Stomach (tissue), 4 donors: ENCODE data around the gene PGRMC2.

Experiments
- CTCF ChIP-seq, 7 experiments: fragments of 450-650 bp in 4 of 7; fragments of 200-600 bp in 3 of 7; sonication (generic) in 3 of 7; IDR thresholded peaks; one replicate each; pipeline ENCODE4 v1.5.1; 2016 to 2019; ENCODE audit warnings: antibody characterized with exemption in 7 of 7, control low read depth in 2 of 7, mild to moderate bottlenecking in 1 of 7
- EP300 ChIP-seq: sonication (generic); formaldehyde crosslinking; IDR thresholded peaks from one replicate; pipeline ENCODE4 v1.6.1; 2017; ENCODE audit warnings: antibody characterized with exemption
- POLR2A ChIP-seq, 4 donors: fragments of 450-650 bp; IDR thresholded peaks; one replicate each; pipeline ENCODE4 v1.6.1; 2016; ENCODE audit warnings: antibody characterized with exemption in 4 of 4, control low read depth in 2 of 4, mild to moderate bottlenecking in 1 of 4, moderate library complexity in 1 of 4
- POLR2AphosphoS5 ChIP-seq, 3 donors: sonication (generic); formaldehyde crosslinking; IDR thresholded peaks; one replicate each; pipeline ENCODE4 v1.6.1; 2016; ENCODE audit warnings: antibody characterized with exemption in 3 of 3

- TF ChIP-seq CTCF (IDR thresholded peaks at IDR 0.05) = no peak
- no peak for TF ChIP-seq POLR2A (IDR thresholded peaks at IDR 0.05)
- no peak for TF ChIP-seq POLR2AphosphoS5 (IDR thresholded peaks at IDR 0.05)
- no peak for TF ChIP-seq EP300
These were observed 33.0 kb upstream of the PGRMC2 start for GRCh38 chr4:128320656-128321055.
